Measurements from ENCODE around the gene PYDC1.
"Not testable (repeated sequence)": the region's sequence is repeated elsewhere in the genome, so short reads cannot be mapped to it uniquely, and the experiment has no call there.

Gene PYDC1

GRCh38 chr16:31216422-31217135, at the start of gene PYDC1:
PYDC1 (minus strand) TSS chr16:31217135; CDS start chr16:31217028, 107 bp downstream.
- FAIRE-seq (no peak), DNase-seq (ENCODE audit: insufficient read length, low spot score) (no peak)

GRCh38 chr16:31265329-31266245, 48.7 kb upstream of the PYDC1 start:
- DNase-seq (ENCODE audit: insufficient read length, low spot score) (peak; percentile 49), FAIRE-seq (peak; percentile 81)

GRCh38 chr16:31262084-31262483, 45.1 kb upstream of the PYDC1 start:
- DNase-seq (ENCODE audit: insufficient read length, low spot score) (no peak), FAIRE-seq (no peak)

GRCh38 chr16:31260136-31260931, 43.4 kb upstream of the PYDC1 start:
- DNase-seq (ENCODE audit: insufficient read length, low spot score) (no peak), FAIRE-seq (no peak)

- DNase-seq (ENCODE audit: insufficient read length, low spot score) (no peak), FAIRE-seq (no peak)
These were observed 41.4 kb upstream of the PYDC1 start for GRCh38 chr16:31258366-31258765.

GRCh38 chr16:31256466-31256865, 39.5 kb upstream of the PYDC1 start:
- DNase-seq (ENCODE audit: insufficient read length, low spot score) = no peak

GRCh38 chr16:31253642-31254045, 36.7 kb upstream of the PYDC1 start:
- FAIRE-seq (no peak), DNase-seq (ENCODE audit: insufficient read length, low spot score) (no peak)

More at GRCh38 chr16:31256466-31256865, 39.5 kb upstream of the PYDC1 start:
- no peak for FAIRE-seq

GRCh38 chr16:31251435-31251834, 34.5 kb upstream of the PYDC1 start:
- FAIRE-seq (no peak), DNase-seq (ENCODE audit: insufficient read length, low spot score) (no peak)

- DNase-seq (ENCODE audit: insufficient read length, low spot score) (no peak), FAIRE-seq (no peak)
These were observed 33.9 kb upstream of the PYDC1 start for GRCh38 chr16:31250782-31251384.

GRCh38 chr16:31248344-31248743, 31.4 kb upstream of the PYDC1 start:
- no peak for FAIRE-seq
- no peak for DNase-seq (ENCODE audit: insufficient read length, low spot score)

GRCh38 chr16:31246296-31246695, 29.4 kb upstream of the PYDC1 start:
- FAIRE-seq (no peak), DNase-seq (ENCODE audit: insufficient read length, low spot score) (no peak)

- FAIRE-seq; DNase-seq (ENCODE audit: insufficient read length, low spot score): not testable (repeated sequence)
These were observed 28.7 kb upstream of the PYDC1 start for GRCh38 chr16:31245598-31245997.

- no peak for FAIRE-seq
- no peak for DNase-seq (ENCODE audit: insufficient read length, low spot score)
These were observed 27.1 kb upstream of the PYDC1 start for GRCh38 chr16:31243734-31244670.

- DNase-seq (ENCODE audit: insufficient read length, low spot score) = no peak
- no peak for FAIRE-seq
These were observed 25.3 kb upstream of the PYDC1 start for GRCh38 chr16:31242206-31242605.

GRCh38 chr16:31238041-31238440, 21.1 kb upstream of the PYDC1 start:
- no peak for DNase-seq (ENCODE audit: insufficient read length, low spot score)
- FAIRE-seq = no peak

GRCh38 chr16:31229501-31229900, 12.6 kb upstream of the PYDC1 start:
- FAIRE-seq (no peak), DNase-seq (ENCODE audit: insufficient read length, low spot score) (no peak)

- FAIRE-seq (no peak), DNase-seq (ENCODE audit: insufficient read length, low spot score) (no peak)
These were observed 11.3 kb upstream of the PYDC1 start for GRCh38 chr16:31228206-31228605.

- FAIRE-seq = no peak
- no peak for DNase-seq (ENCODE audit: insufficient read length, low spot score)
These were observed 8.3 kb upstream of the PYDC1 start for GRCh38 chr16:31225193-31225592.

Data from GM19239 (cell line).